Measurements from ENCODE around the gene AKR1C2.
A peak's percentile ranks its signal among the peaks of the same experiment; 100 is the strongest.
"Not testable (repeated sequence)": the region's sequence is repeated elsewhere in the genome, so short reads cannot be mapped to it uniquely, and the experiment has no call there.

AKR1C2 gene

DNA sequence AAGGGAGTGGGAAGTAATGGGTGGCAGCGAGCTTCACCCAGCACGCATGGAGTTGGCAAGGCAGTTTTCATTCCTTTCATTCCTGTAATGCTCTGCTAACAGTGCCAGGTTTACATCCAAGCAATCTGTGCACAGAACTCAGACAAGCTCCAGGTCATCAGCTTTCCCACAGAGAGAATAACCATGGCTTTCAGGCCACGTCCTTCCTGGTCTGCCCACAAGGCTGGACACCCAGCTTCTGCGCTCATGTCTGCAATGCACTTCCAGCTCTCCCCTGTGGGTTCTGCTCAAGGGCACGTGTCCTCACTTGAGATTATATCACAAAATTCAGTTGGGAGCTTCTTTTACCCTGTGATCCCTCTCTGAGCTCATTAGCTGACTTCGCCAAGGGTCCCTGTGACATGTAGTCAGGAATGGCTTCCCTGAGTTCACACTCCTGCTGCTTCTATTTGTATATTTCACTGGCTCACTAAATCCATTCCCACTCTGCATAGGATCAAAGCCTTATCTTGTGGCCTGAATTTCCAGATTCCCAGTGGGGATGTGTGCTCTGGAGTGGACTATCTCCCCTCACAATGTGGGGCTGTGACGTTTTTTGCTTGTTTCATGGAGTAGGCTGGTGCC lies 18.6 kb downstream of the AKR1C2 start:
- no peak for DNase-seq

DNA sequence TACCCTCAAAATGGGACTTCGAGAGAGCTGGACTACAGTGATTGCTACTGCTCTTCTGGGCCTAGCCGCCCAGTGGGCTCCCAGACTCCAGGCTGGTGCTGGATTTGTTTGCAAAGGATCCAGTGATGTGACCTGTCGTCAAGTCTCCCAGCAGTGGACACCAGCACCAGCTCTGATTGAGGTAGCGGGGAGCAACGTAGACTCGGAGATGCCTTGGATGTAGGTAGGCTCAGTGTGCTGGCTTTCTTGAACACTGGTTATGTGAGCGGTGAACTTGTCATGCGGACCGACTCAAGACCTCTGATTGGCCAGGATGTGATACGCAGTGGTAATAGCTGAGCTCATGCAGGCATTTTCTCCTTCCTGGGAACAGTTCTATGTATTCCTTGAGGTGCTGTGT lies 19.4 kb downstream of the AKR1C2 start:
- no peak for DNase-seq

- DNase-seq = no peak
Measured at GRCh38 chr10:4983615-4984216, 19.9 kb downstream of the AKR1C2 start.

DNA sequence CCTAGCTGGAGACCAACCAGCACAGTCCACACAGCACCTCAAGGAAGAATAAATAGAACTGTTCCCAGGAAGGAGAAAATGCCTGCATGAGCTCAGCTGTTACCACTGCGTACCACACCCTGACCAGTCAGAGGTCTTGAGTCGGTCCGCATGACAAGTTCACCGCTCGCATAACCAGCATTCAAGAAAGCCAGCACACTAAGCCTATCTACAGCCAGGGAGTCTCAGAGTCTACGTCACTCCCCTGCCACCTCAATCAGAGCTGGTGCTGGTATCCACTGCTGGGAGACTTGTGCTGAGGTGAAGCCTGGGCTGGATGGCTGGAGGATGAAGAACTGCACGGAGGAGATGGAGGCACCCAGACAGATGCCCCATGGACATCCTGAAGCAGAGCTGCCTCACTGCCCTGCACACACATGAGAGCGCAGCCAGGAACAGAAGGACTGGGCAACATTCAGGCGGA lies 20.9 kb downstream of the AKR1C2 start:
- DNase-seq = no peak

DNA sequence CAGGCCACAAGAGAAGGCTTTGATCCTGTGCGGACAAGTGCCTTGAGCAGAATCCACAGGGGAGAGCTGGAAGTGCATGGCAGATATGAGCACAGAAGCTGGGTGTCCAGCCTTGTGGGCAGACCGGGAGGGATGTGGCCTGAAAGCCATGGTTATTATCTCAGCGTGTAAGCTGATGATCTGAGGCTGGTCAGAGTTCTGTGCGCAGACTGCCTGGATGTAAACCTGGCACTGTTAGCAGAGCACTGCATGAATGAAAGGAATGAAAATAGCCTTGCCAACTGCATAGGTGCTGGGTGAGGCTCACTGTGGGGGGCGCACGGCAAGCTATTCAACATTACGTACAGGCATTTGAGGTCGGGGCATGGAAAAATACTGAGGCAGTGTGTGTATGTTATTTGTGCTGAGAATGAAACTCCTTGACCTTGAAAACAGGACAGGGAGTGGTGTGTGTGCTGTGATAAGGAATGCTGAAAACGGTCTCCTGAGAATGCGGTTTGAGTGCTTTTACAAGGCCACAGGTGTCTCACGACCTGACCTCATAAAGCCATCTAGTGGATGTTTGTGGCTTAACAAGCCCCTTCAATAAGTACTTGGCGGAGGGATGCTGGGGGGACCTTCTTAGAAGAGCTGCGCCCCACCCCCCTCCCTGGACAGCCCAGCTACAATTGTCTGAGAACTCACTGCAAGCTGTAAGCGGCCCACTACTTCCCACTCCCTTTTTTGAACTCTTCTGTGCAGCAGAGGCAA lies 21.8 kb downstream of the AKR1C2 start:
- DNase-seq = peak in 1 of 6 experiments; percentile 4

GRCh38 chr10:4980793-4981192 lies 22.9 kb downstream of the AKR1C2 start:
- no peak for DNase-seq

DNA sequence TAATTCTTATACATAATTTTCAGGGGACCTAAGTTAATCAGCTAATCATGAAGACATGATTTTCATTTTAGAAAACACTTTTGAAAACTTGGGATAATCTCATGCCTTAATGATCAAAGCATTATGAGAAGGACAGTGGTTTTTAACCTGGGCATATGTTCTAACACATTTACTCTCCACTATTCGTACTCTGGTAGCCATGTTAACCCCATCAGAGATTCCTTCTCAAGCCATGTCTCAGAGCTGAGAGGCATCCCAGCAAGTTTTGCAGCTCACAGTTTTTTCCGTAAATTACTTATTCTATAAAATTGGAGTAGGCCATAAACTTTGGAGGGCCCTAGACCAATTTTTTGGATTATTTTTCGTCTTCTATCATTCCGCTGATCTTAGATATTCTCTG lies 24.8 kb downstream of the AKR1C2 start:
- no peak for DNase-seq

DNA sequence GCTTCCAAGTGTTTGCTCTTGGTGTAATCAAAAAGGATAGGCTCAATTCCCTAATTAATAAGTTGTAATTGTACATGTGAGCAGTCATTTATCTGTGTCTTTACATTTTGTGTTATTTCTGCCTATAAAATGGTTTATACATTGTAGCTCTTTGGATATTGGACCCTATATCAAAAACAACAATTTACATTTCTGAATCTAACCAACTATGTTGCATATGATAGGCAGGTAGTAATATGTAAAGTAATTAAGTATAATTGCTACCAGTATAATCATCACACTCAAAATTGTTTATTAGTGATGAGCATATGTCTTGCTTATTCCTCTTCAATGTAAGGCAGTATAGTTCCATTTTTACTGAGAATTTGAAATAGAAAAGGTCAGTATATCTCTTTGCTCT lies 26.6 kb downstream of the AKR1C2 start:
- DNase-seq = no peak

- not testable (repeated sequence) for DNase-seq
Measured at GRCh38 chr10:4974400-4974799, 29.3 kb downstream of the AKR1C2 start.

DNA sequence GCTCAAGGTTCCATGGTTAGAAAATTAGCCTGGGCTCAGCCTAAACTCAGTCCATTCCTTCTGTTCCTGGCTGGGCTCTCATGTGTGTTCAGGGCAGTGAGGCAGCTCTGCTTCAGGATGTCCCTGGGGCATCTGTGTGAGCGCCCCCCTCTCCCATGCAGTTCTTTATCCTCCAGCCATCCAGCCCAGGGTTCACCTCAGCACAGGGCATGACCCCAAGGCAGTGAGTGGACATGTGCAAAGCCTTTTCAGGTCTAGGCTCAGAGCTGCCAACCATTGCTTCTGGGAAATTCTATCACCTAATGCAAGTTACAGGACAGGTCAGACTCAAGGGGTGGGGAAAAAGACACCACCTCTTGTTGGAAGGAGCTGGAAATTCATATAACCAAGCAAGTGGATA lies 30.4 kb downstream of the AKR1C2 start:
- not testable (repeated sequence) for DNase-seq

GRCh38 chr10:4972369-4973142 lies 31.1 kb downstream of the AKR1C2 start:
- not testable (repeated sequence) for DNase-seq

DNA sequence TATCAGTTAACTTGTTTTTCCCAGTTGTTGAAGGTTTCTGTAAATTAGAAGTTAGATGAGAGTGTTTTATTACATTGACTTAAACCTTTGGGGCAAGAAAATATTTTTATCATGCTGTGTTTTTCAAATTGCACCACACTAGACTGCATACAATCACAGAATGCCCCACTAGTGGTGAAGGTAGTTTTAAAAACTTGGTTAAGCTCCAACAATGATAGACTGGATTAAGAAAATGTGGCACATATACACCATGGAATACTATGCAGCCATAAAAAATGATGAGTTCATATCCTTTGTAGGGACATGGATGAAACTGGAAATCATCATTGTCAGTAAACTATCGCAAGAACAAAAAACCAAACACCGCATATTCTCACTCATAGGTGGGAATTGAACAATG lies 33.3 kb downstream of the AKR1C2 start:
- not testable (repeated sequence) for DNase-seq

DNA sequence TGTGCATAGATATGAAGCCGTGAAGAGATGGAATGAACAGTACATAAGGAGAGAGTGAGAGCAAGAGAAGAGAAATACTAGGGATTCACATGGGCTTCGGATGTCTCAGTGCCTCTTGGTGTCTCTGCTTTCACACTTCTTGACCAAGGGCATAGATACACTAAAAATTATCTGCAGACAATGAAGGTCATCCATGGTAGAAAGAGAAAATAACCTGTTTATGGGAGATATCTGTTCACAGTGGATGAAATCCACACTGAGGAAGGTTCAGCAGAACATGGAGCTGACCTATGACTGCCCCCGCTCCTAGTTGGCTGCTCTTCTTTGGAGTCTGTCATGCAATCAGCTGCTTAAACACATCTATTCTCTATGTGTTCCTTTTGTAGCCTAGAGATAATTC lies 34.4 kb downstream of the AKR1C2 start:
- not testable (repeated sequence) for DNase-seq

- not testable (repeated sequence) for DNase-seq
Measured at GRCh38 chr10:4967189-4967588, 36.5 kb downstream of the AKR1C2 start.

DNA sequence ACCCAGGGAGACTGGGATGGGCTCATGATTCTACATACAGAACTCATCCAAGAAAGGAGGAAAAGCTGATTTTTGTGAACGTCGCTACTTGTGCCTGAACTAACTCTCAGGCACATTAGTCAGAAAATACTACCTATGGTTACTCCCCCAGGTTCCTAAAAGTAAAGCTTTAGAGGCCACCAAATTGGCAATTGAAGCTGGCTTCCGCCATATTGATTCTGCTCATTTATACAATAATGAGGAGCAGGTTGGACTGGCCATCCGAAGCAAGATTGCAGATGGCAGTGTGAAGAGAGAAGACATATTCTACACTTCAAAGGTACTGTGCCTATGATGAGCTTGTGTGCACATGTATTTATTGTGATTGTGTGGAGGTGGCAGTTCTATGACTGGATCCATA lies 37.9 kb downstream of the AKR1C2 start:
- DNase-seq = not testable (repeated sequence)

DNA sequence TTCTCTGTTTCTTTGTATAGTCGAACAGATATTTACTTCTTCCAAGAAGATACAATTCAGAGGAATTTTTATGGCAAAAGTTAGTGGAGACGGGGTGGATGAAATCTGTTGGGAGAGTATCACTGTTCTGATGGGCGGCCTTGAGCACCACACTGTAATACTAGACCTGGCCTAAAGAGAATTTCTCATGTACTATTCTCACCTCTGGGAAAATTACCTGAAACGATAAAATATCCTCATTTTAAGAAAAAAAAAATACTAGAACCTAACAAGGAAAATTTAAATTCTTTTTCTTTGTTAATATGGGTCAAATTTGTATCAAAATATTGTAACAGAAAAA lies 39.9 kb downstream of the AKR1C2 start:
- DNase-seq = not testable (repeated sequence)

DNA sequence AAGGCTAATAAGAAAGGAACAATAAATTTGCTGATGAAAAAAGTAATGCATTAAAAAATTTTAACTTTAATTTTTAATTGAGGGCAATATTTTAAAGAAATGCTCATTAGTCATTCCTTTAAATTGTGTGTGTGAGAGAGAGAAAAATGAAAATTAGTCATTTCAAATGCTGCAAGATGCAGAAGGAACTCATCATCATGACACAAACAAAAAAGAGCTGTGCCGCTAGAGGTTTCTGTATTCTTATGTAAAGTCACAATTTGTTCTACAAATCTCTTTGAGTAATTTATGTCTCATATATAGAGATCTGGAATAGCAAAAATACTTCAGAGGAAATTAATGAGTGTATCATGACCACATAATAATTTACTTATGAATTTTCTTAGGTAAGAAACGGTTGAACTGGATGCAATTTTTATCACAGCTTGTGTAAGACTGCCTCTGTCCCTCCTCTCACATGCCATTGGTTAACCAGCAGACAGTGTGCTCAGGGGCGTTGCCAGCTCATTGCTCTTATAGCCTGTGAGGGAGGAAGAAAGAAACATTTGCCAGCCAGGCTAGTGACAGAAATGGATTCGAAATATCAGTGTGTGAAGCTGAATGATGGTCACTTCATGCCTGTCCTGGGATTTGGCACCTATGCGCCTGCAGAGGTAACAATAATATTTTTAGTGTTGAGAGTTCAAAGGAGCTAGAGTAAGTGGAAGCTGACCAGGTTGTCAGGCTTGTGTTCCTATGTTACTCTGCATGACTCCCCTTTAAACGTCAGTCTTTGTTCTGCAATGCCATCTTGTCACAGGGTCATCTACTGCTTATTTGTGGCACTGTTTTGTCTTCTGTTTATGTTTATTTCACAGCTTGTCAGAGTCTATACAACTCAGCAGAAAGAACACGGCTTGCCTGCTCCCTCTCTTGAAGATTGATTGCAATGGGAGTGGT lies 40.5 kb downstream of the AKR1C2 start, which contains the start of gene AKR1C1:
TSS of gene AKR1C1 (plus strand) at position 540 of the 939 bp plus-strand sequence. CDS start at position 570, 30 bp downstream.
- not testable (repeated sequence) for DNase-seq

- not testable (repeated sequence) for DNase-seq
Measured at GRCh38 chr10:4962308-4962707, 41.3 kb downstream of the AKR1C2 start.

- not testable (repeated sequence) for DNase-seq
Measured at GRCh38 chr10:4961558-4961957, 42.1 kb downstream of the AKR1C2 start.

- DNase-seq = not testable (repeated sequence)
Measured at GRCh38 chr10:4956955-4957645, 46.6 kb downstream of the AKR1C2 start.

DNA sequence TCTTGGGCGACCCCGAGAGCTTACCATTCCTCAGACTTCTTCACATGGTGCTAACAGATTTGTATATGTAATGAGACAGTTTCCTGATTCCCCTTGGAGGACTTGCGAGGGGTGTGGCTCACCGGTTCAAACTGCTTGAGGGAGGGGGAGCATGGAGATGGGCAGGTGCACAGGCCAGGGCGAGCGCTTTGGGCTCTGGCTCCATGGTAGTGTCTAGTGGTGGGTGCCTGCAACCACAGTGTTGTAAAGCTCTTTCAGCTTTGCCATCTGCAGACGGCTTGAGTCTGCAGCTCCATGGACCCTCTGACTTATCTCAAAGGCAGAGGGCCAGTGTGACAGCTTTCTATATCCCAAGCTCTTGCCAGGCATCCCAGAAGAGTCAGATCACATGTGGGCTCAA lies 47.6 kb downstream of the AKR1C2 start:
- not testable (repeated sequence) for DNase-seq

All from stimulated activated naive CD4-positive, alpha-beta T cell (primary cell).